Brain microvascular endothelial cell (primary cell): ENCODE results near the gene TNFRSF25.

ENCODE experiments used
- DNase-seq: peaks from one replicate; pipeline ENCODE4 v3.0.0-alpha.2; 2020
- H3K27ac ChIP-seq: fragments of 250-450 bp; sonication (Bioruptor Pico); 2 replicates; pipeline ENCODE4 v1.5.1; 2020; ENCODE audit warnings: mild to moderate bottlenecking, moderate library complexity
- H3K27me3 ChIP-seq: fragments of 250-450 bp; sonication (Bioruptor Pico); replicated peaks from 2 replicates; pipeline ENCODE4 v1.5.1; 2020; ENCODE audit warnings: mild to moderate bottlenecking
- H3K36me3 ChIP-seq: fragments of 250-450 bp; sonication (Bioruptor Pico); replicated peaks from 2 replicates; pipeline ENCODE4 v1.5.1; 2020; ENCODE audit warnings: mild to moderate bottlenecking
- H3K4me3 ChIP-seq: 2 replicates; pipeline ENCODE4 v1.5.1; 2011; ENCODE audit warnings: low read depth, mild to moderate bottlenecking, control low read depth, low read length, moderate library complexity
- in situ Hi-C: cut with HindIII; loops from 2 replicates; pipeline ENCODE4 v1.10.0; 2017; ENCODE audit warnings: low sequenced_read_pairs, low pct_ligation_motif_present
- TF ChIP-seq, protein P1 (sequence below): IDR thresholded peaks from 2 replicates; pipeline ENCODE4 v1.5.1; 2011; ENCODE audit warnings: low read depth, mild to moderate bottlenecking, moderate library complexity, low read length, control low read depth, inconsistent platforms; ENCODE audit errors: missing control alignments

TNFRSF25 gene

GRCh38 chr1:6426972-6427350 is 39.0 kb downstream of the TNFRSF25 start:
- Histone ChIP-seq H3K27me3 (peaks cover 37% of the 10 kb centered on the region), H3K27ac (no peak overlapping the region), H3K36me3 (no peaks in the 10 kb centered on the region), H3K4me3 (no peak overlapping the region)
- in situ Hi-C loops: no loop called here
- TF ChIP-seq, protein P1, sequence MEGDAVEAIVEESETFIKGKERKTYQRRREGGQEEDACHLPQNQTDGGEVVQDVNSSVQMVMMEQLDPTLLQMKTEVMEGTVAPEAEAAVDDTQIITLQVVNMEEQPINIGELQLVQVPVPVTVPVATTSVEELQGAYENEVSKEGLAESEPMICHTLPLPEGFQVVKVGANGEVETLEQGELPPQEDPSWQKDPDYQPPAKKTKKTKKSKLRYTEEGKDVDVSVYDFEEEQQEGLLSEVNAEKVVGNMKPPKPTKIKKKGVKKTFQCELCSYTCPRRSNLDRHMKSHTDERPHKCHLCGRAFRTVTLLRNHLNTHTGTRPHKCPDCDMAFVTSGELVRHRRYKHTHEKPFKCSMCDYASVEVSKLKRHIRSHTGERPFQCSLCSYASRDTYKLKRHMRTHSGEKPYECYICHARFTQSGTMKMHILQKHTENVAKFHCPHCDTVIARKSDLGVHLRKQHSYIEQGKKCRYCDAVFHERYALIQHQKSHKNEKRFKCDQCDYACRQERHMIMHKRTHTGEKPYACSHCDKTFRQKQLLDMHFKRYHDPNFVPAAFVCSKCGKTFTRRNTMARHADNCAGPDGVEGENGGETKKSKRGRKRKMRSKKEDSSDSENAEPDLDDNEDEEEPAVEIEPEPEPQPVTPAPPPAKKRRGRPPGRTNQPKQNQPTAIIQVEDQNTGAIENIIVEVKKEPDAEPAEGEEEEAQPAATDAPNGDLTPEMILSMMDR: no peak
- DNase-seq: no peak

GRCh38 chr1:6426277-6426971 is 39.5 kb downstream of the TNFRSF25 start:
- H3K27me3 ChIP-seq: peaks cover 37% of the 10 kb centered on the region
- in situ Hi-C loops: no loop called here

DNA sequence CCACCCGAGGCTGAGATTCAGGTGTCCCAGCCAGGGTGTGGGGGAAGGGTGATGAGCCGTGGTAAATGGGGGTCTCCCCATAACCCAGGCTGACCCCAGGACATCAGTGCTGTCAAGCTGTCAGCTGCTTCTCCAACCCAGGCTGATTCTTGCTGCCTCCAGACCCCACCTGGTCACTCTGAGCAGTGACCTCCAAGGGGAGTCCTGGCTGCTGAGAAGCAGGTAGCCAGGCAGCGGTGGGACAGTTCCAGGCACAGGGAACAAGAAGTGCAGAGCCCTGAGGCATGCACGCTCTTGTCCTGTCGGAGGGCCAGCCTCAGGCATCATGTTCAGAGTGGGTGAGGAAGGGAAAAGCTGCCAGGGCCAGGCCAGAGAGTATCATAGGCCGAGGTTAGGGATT is 40.3 kb downstream of the TNFRSF25 start:
- TF ChIP-seq, protein P1: no peak
- in situ Hi-C loops: no loop called here
- Histone ChIP-seq H3K27me3 (peaks cover 42% of the 10 kb centered on the region), H3K27ac (no peak overlapping the region), H3K36me3 (no peaks in the 10 kb centered on the region), H3K4me3 (no peak overlapping the region)
- DNase-seq: no peak

More at GRCh38 chr1:6426277-6426971, 39.5 kb downstream of the TNFRSF25 start:
- Histone ChIP-seq H3K27ac (no peak overlapping the region), H3K4me3 (no peak overlapping the region), H3K36me3 (no peaks in the 10 kb centered on the region)
- TF ChIP-seq, protein P1: no peak
- no peak for DNase-seq

- in situ Hi-C loops: no loop called here
- peaks cover 48% of the 10 kb centered on the region for H3K27me3 ChIP-seq
- DNase-seq: no peak
- TF ChIP-seq, protein P1: no peak
- H3K4me3 ChIP-seq: no peak within 1 kb of the TSS
- no peak within 1 kb of the TSS for H3K27ac ChIP-seq
- no peaks in the 10 kb centered on the region for H3K36me3 ChIP-seq
Observed at GRCh38 chr1:6424619-6425593, 41.1 kb downstream of the TNFRSF25 start, which contains the start of gene ESPN. Gene ESPN, plus strand, starts transcription at chr1:6424776. Its CDS starts 180 bp downstream, at chr1:6424956.

- in situ Hi-C loops: no loop called here
- DNase-seq: no peak
- TF ChIP-seq, protein P1: no peak
- H3K27me3 ChIP-seq: peaks cover 51% of the 10 kb centered on the region
- H3K36me3 ChIP-seq: no peaks in the 10 kb centered on the region
- no peak overlapping the region for H3K27ac ChIP-seq
- H3K4me3 ChIP-seq: no peak overlapping the region
Observed at GRCh38 chr1:6424000-6424565, 41.9 kb downstream of the TNFRSF25 start.
